H1 (cell line): Measurements from ENCODE around the gene GCSAM. TPM values are rescaled to one million over a fixed set of nuclear protein-coding genes. Genes with fewer than 3 reads are reported as not detected.
A peak's percentile ranks its signal among the peaks of the same experiment; 100 is the strongest.

ENCODE experiments used
- CTCF ChIA-PET: fragments of 300-600 bp; sonication (Branson Sonifier 250); formaldehyde crosslinking; loops from one replicate; lab custom pipeline; 2021; ENCODE audit not compliant: partially characterized antibody; lab: Charles Lee
- POLR2A ChIA-PET: fragments of 300-600 bp; sonication (Branson Sonifier 250); formaldehyde crosslinking; loops from one replicate; lab custom pipeline; 2021; ENCODE audit warnings: inconsistent platforms; ENCODE audit not compliant: partially characterized antibody; lab: Charles Lee
- DNase-seq, 2 experiments: peaks; one replicate each; pipeline versions ENCODE4 v3.0.0 to v3.0.0-alpha.2; 2010 to 2022; ENCODE audit warnings: low spot score in 2 of 2, low read depth in 1 of 2, mixed read lengths in 1 of 2
- FAIRE-seq: peaks from 2 replicates; lab custom pipeline; 2011; peaks lifted over from hg19 to GRCh38; lab: Jason Lieb, UNC
- H2AFZ ChIP-seq: 2 replicates; pipeline ENCODE4 v1.8.1; 2012; ENCODE audit warnings: low read length, inconsistent platforms
- H2AK5ac ChIP-seq: 2 replicates; pipeline ENCODE4 v1.6.1; 2013; ENCODE audit warnings: low read depth, low read length
- H2BK120ac ChIP-seq: replicated peaks from 2 replicates; pipeline ENCODE3; 2013; ENCODE audit warnings: low read depth, low read length, inconsistent platforms
- H2BK12ac ChIP-seq: 2 replicates; pipeline ENCODE4 v1.6.1; 2013; ENCODE audit warnings: low read depth, low read length
- H2BK15ac ChIP-seq: 2 replicates; pipeline ENCODE4 v1.6.1; 2013; ENCODE audit warnings: low read length
- H2BK20ac ChIP-seq: 2 replicates; pipeline ENCODE4 v1.6.1; 2013; ENCODE audit warnings: low read length
- H2BK5ac ChIP-seq: 2 replicates; pipeline ENCODE4 v1.6.1; 2013; ENCODE audit warnings: low read depth, low read length
- H3K14ac ChIP-seq: 2 replicates; pipeline ENCODE4 v1.6.1; 2013; ENCODE audit warnings: inconsistent platforms; ENCODE audit not compliant: insufficient read length
- H3K18ac ChIP-seq: 2 replicates; pipeline ENCODE4 v1.6.1; 2013; ENCODE audit warnings: low read length; ENCODE audit errors: extremely low read depth
- H3K23ac ChIP-seq: 2 replicates; pipeline ENCODE4 v1.6.1; 2013; ENCODE audit warnings: inconsistent platforms; ENCODE audit not compliant: insufficient read length
- H3K23me2 ChIP-seq: 2 replicates; pipeline ENCODE4 v1.6.1; 2013; ENCODE audit warnings: low read depth, low read length
- H3K27ac ChIP-seq: 2 replicates; pipeline ENCODE4 v1.6.1; 2011; ENCODE audit warnings: low read depth, low read length, inconsistent platforms
- H3K27me3 ChIP-seq, 4 experiments: replicated peaks in 1 of 4; 1 replicate in 1 of 4; 2 replicates in 3 of 4; pipeline versions ENCODE4 v1.6.1 to v1.8.1; 2011 to 2013; ENCODE audit warnings: low read length in 3 of 4, mild to moderate bottlenecking in 3 of 4, inconsistent platforms in 2 of 4, mixed read lengths in 2 of 4, moderate library complexity in 1 of 4; ENCODE audit not compliant: control insufficient read depth in 3 of 4, insufficient read depth in 3 of 4; ENCODE audit errors: extremely low read depth in 1 of 4
- H3K36me3 ChIP-seq, 4 experiments: 2 replicates each; pipeline versions ENCODE4 v1.6.1 to v1.8.1; 2011 to 2013; ENCODE audit warnings: mild to moderate bottlenecking in 4 of 4, low read length in 3 of 4, moderate library complexity in 2 of 4, control low read depth in 1 of 4, inconsistent platforms in 1 of 4; ENCODE audit not compliant: insufficient read depth in 4 of 4, control insufficient read depth in 2 of 4
- H3K4ac ChIP-seq: replicated peaks from 2 replicates; pipeline ENCODE3; 2013; ENCODE audit warnings: low read length, low read depth, mixed read lengths, inconsistent platforms; ENCODE audit not compliant: insufficient read length
- H3K4me1 ChIP-seq, 4 experiments: replicated peaks in 1 of 4; 1 replicate in 1 of 4; 2 replicates in 3 of 4; pipeline versions ENCODE4 v1.6.1 to v1.8.1; 2011 to 2013; ENCODE audit warnings: low read length in 3 of 4, inconsistent platforms in 2 of 4, mixed read lengths in 1 of 4; ENCODE audit not compliant: insufficient read depth in 4 of 4, control insufficient read depth in 3 of 4
- H3K4me2 ChIP-seq, 2 experiments: 2 replicates each; pipeline versions ENCODE4 v1.6.1 to v1.8.1; 2011 to 2013; ENCODE audit warnings: low read depth in 2 of 2, low read length in 2 of 2, control low read depth in 1 of 2, inconsistent platforms in 1 of 2, mild to moderate bottlenecking in 1 of 2; ENCODE audit not compliant: insufficient read depth in 1 of 2
- H3K4me3 ChIP-seq, 4 experiments: fragments of 200-600, 300-600 bp in 1 of 4; sonication (generic), shearing (Covaris generic), sonication (Bioruptor Twin) in 1 of 4; 2 replicates each; pipeline versions ENCODE4 v1.5.1 to v1.8.1; 2011 to 2016; ENCODE audit warnings: low read length in 4 of 4, low read depth in 3 of 4, control low read depth in 2 of 4, inconsistent platforms in 2 of 4, mild to moderate bottlenecking in 2 of 4, mixed read lengths in 1 of 4, moderate library complexity in 1 of 4; ENCODE audit not compliant: insufficient read depth in 2 of 4; ENCODE audit errors: extremely low read depth in 1 of 4
- H3K56ac ChIP-seq: replicated peaks from 2 replicates; pipeline ENCODE3; 2013; ENCODE audit warnings: low read depth, mild to moderate bottlenecking, mixed read lengths, low read length, inconsistent platforms; ENCODE audit not compliant: insufficient read length
- H3K79me1 ChIP-seq: 2 replicates; pipeline ENCODE4 v1.6.1; 2013; ENCODE audit warnings: low read depth, low read length, control low read depth
- H3K79me2 ChIP-seq, 2 experiments: 2 replicates each; pipeline versions ENCODE4 v1.6.1 to v1.8.1; 2012 to 2013; ENCODE audit warnings: low read length in 2 of 2, mild to moderate bottlenecking in 2 of 2, inconsistent platforms in 1 of 2; ENCODE audit not compliant: insufficient read depth in 2 of 2, control insufficient read depth in 1 of 2
- H3K9ac ChIP-seq, 4 experiments: replicated peaks in 1 of 4; 1 replicate in 1 of 4; 2 replicates in 3 of 4; pipeline versions ENCODE4 v1.6.1 to v1.8.1; 2011 to 2013; ENCODE audit warnings: low read depth in 3 of 4, low read length in 3 of 4, control low read depth in 2 of 4, mild to moderate bottlenecking in 2 of 4, moderate library complexity in 2 of 4, inconsistent platforms in 1 of 4; ENCODE audit errors: extremely low read depth in 1 of 4
- H3K9me3 ChIP-seq, 2 experiments: 2 replicates each; pipeline versions ENCODE4 v1.6.1 to v1.8.1; 2012 to 2013; ENCODE audit warnings: mild to moderate bottlenecking in 2 of 2, moderate library complexity in 2 of 2, control low read depth in 1 of 2, inconsistent platforms in 1 of 2, low read depth in 1 of 2, low read length in 1 of 2, mixed read lengths in 1 of 2; ENCODE audit not compliant: insufficient read depth in 2 of 2
- H4K20me1 ChIP-seq, 2 experiments: replicated peaks in 1 of 2; 2 replicates each; pipeline versions ENCODE3 to v1.8.1; 2011 to 2013; ENCODE audit warnings: inconsistent platforms in 2 of 2, low read length in 2 of 2, mild to moderate bottlenecking in 1 of 2; ENCODE audit not compliant: insufficient read depth in 2 of 2, control insufficient read depth in 1 of 2
- H4K5ac ChIP-seq: 2 replicates; pipeline ENCODE4 v1.6.1; 2013; ENCODE audit warnings: low read length, low read depth, mixed read lengths, inconsistent platforms; ENCODE audit not compliant: insufficient read length
- H4K8ac ChIP-seq: 2 replicates; pipeline ENCODE4 v1.8.0; 2013; ENCODE audit warnings: mild to moderate bottlenecking, moderate library complexity, low read length, inconsistent platforms; ENCODE audit not compliant: insufficient read depth; ENCODE audit errors: extremely low read depth
- H4K91ac ChIP-seq: replicated peaks from 2 replicates; pipeline ENCODE3; 2013; ENCODE audit warnings: low read length, mixed read lengths, inconsistent platforms; ENCODE audit not compliant: insufficient read length
- CEBPB ChIP-seq: IDR thresholded peaks from 2 replicates; pipeline ENCODE4 v1.6.1; 2012; ENCODE audit warnings: low read depth, low read length
- EP300 ChIP-seq, 2 experiments: IDR thresholded peaks; 1 replicate in 1 of 2; 2 replicates in 1 of 2; pipeline ENCODE4 v1.6.1; 2011 to 2012; ENCODE audit warnings: low read depth in 2 of 2, low read length in 2 of 2, mild to moderate bottlenecking in 2 of 2, borderline replicate concordance in 1 of 2, inconsistent platforms in 1 of 2, moderate library complexity in 1 of 2
- RAD21 ChIP-seq, 2 experiments: IDR thresholded peaks in 1 of 2; conservative IDR thresholded peaks in 1 of 2; 2 replicates each; pipeline ENCODE4 v1.6.1; 2011; ENCODE audit warnings: low read depth in 2 of 2, low read length in 2 of 2, improper control_type of control experiment in 1 of 2, inconsistent platforms in 1 of 2, mild to moderate bottlenecking in 1 of 2, moderate library complexity in 1 of 2
- SRF ChIP-seq: IDR thresholded peaks from 2 replicates; pipeline ENCODE4 v1.6.1; 2011; ENCODE audit warnings: mild to moderate bottlenecking, low read depth, low read length, moderate library complexity
- SUZ12 ChIP-seq: fragments of 200-600 bp; sonication (generic); IDR thresholded peaks from 2 replicates; pipeline ENCODE4 v1.6.1; 2012; ENCODE audit warnings: mild to moderate bottlenecking, inconsistent platforms, low read length, moderate library complexity, mixed read lengths
- WGBS, 2 experiments: shearing (Covaris generic) in 1 of 2; methylation state at CpG; one replicate each; pipeline versions ENCODE4 v1.1.6 to v1.1.7; 2013 to 2015; ENCODE audit warnings: low lambda C conversion rate in 2 of 2, mixed read lengths in 2 of 2, inconsistent platforms in 1 of 2, low coverage in 1 of 2, missing lambda C conversion rate in 1 of 2; ENCODE audit not compliant: insufficient replicate concordance in 2 of 2, insufficient coverage in 1 of 2, insufficient read length in 1 of 2; ENCODE audit errors: extremely low coverage in 1 of 2, missing lambda C conversion rate in 1 of 2; 5-methylcytosine and 5-hydroxymethylcytosine counted together
- polyA plus RNA-seq, 7 experiments: library from polyadenylated mRNA; depleted of rRNA in 3 of 7; stranded (reverse) in 5 of 7; unstranded in 2 of 7; fragments of >200 nt in 5 of 7; fragments of 200-250 nt in 2 of 7; gene quantifications; 1 replicate in 5 of 7; 2 replicates in 1 of 7; 4 replicates in 1 of 7; pipeline versions ENCODE4 v1.2.1 to v1.2.3, GENCODE V29; 2011 to 2013; ENCODE audit warnings: missing spikeins in 2 of 7, mixed read lengths in 2 of 7
- total RNA-seq: library from RNA; stranded (reverse); fragmentation: NEBNext Ultra II Directional; extraction: Animal tissue kit (Norgen Biotek cat#: 25700); gene quantifications from 2 replicates; pipeline ENCODE4 v1.2.1, GENCODE V29; 2021
- TF ChIP-seq, protein P1 (sequence below): IDR thresholded peaks from 2 replicates; pipeline ENCODE4 v1.6.1; 2012; ENCODE audit warnings: low read length, inconsistent platforms
- TF ChIP-seq, protein P2 (sequence below), 3 experiments: IDR thresholded peaks; 1 replicate in 2 of 3; 2 replicates in 1 of 3; pipeline versions ENCODE4 v1.5.1 to v1.6.1; 2011; ENCODE audit warnings: low read length in 3 of 3, mild to moderate bottlenecking in 3 of 3, inconsistent platforms in 2 of 3, low read depth in 1 of 3, moderate library complexity in 1 of 3; ENCODE audit not compliant: insufficient read depth in 1 of 3; ENCODE audit errors: control extremely low read depth in 1 of 3

The GCSAM gene
- total and polyA plus RNA-seq, 2 of the 8 experiments (the other 6 are each of a cell fraction or from before 2014, with no cell fraction given): not detected

DNA sequence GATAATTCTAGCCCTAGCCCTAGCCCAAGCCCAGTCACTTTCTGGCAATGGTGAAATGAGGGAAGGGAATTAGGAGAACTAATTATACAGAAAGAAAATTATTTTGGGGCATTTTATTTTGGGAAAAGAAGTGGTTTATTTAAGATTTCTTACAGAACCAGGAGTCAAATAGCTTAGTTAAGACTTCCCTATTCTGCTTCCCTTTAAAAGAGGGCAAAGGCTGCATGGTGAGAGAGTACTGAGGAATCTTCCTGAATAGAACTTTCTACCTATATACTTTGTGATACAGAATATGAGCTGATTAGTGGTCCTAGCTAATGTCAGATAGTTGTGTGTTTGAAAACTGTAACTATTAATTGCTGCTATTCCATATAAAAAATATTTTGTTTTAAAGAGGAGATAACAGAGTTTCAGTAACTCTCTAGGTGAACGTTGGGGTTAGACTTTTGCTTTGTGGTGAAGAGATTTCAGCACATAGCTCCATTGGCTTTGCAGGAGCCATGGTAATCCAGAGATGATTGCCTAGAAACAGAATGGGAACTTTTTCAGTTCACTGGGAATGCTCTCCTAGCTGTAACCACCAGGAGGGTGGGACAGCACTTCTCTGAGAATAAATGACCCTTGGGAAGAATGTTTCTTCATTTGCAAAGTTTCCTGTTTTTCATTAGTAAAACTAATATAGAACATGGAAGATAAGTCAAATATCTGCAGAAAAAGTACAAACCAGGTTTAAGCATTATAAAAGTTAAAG lies 5.3 kb upstream of the GCSAM start:
- no peaks in the 10 kb centered on the region for H3K79me2 ChIP-seq

More for the DNA sequence above, 5.3 kb upstream of the GCSAM start:
- Histone ChIP-seq H2BK5ac (no peak overlapping the region), H2AK5ac (no peak overlapping the region), H2AFZ (no peak overlapping the region), H2BK12ac (no peak overlapping the region), H4K8ac (no peak overlapping the region), H3K36me3 (no peaks in the 10 kb centered on the region), H3K4me2 (no peak overlapping the region), H3K9ac (no peak overlapping the region), H3K27me3 (no peaks in the 10 kb centered on the region), H3K14ac (no peak overlapping the region), H3K23ac (no peak overlapping the region), H2BK15ac (no peak overlapping the region), H4K5ac (no peak overlapping the region), H3K9me3 (no peaks in the 10 kb centered on the region), H3K56ac (no peak overlapping the region)
- FAIRE-seq: no peak
- ChIA-PET CTCF (interaction anchor here (0.6 to 3.7 kb wide), 29 partner anchors 9 to 533 kb away, joined by 3 to 29 read pairs (median 5); partner anchors contain the start of genes CD200 and SLC9C1), POLR2A (no interaction called here)
- no peak for TF ChIP-seq SUZ12
- TF ChIP-seq RAD21 (IDR thresholded peaks at IDR 0.05 in 1 of 2, conservative IDR thresholded peaks at IDR 0.05 in 1 of 2; ENCODE audit: low read depth in 2 of 2, low read length in 2 of 2): 0 out of 4 replicates have a peak, but pooled peaks of 1 of the 2 experiments have one; percentile 14
- TF ChIP-seq SRF: no peak
- TF ChIP-seq CEBPB: no peak
- TF ChIP-seq, protein P1, sequence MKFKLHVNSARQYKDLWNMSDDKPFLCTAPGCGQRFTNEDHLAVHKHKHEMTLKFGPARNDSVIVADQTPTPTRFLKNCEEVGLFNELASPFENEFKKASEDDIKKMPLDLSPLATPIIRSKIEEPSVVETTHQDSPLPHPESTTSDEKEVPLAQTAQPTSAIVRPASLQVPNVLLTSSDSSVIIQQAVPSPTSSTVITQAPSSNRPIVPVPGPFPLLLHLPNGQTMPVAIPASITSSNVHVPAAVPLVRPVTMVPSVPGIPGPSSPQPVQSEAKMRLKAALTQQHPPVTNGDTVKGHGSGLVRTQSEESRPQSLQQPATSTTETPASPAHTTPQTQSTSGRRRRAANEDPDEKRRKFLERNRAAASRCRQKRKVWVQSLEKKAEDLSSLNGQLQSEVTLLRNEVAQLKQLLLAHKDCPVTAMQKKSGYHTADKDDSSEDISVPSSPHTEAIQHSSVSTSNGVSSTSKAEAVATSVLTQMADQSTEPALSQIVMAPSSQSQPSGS: no peak
- TF ChIP-seq, protein P2, sequence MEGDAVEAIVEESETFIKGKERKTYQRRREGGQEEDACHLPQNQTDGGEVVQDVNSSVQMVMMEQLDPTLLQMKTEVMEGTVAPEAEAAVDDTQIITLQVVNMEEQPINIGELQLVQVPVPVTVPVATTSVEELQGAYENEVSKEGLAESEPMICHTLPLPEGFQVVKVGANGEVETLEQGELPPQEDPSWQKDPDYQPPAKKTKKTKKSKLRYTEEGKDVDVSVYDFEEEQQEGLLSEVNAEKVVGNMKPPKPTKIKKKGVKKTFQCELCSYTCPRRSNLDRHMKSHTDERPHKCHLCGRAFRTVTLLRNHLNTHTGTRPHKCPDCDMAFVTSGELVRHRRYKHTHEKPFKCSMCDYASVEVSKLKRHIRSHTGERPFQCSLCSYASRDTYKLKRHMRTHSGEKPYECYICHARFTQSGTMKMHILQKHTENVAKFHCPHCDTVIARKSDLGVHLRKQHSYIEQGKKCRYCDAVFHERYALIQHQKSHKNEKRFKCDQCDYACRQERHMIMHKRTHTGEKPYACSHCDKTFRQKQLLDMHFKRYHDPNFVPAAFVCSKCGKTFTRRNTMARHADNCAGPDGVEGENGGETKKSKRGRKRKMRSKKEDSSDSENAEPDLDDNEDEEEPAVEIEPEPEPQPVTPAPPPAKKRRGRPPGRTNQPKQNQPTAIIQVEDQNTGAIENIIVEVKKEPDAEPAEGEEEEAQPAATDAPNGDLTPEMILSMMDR (IDR thresholded peaks at IDR 0.05; ENCODE audit: control extremely low read depth in 1 of 3, insufficient read depth in 1 of 3, low read depth in 1 of 3, low read length in 3 of 3): peak in 1 of 3 experiments; percentile 8; a peak in 1 of 4 replicates
- TF ChIP-seq EP300 (IDR thresholded peaks at IDR 0.05; ENCODE audit: borderline replicate concordance in 1 of 2, low read depth in 2 of 2, low read length in 2 of 2): no peak
- TF ChIP-seq, all 59 proteins: peak for 2
- no peaks in the 10 kb centered on the region for H3K79me1 ChIP-seq
- H2BK120ac ChIP-seq: no peak overlapping the region
- H4K20me1 ChIP-seq: no peaks in the 10 kb centered on the region
- 81% methylated on average over 1 of the region's 1 CpG; no CpG with 5 or more reads in 1 of the 2 experiments for WGBS, 2 experiments
- no peak overlapping the region for H3K4me3 ChIP-seq
- H3K4me1 ChIP-seq: peaks cover 1 to 8% (median 3%) of the 10 kb centered on the region in 4 experiments; a peak in 4 of 7 replicates
- no peak overlapping the region for H3K18ac ChIP-seq
- no peaks in the 10 kb centered on the region for H3K23me2 ChIP-seq
- no peak overlapping the region for H3K4ac ChIP-seq
- no peak overlapping the region for H2BK20ac ChIP-seq
- DNase-seq: no peak
- H4K91ac ChIP-seq: no peak overlapping the region
- H3K27ac ChIP-seq: no peak overlapping the region
